Mesothelial cell of epicardium (in vitro differentiated cells): ENCODE measurements around the gene ABHD12B. TPM values are rescaled to one million over a fixed set of nuclear protein-coding genes. Genes with fewer than 3 reads are reported as not detected.

Experiments
- DNase-seq, 2 experiments: peaks; one replicate each; pipeline ENCODE4 v3.0.0; 2021; ENCODE audit warnings: low spot score in 2 of 2; ENCODE audit not compliant: unreplicated experiment in 2 of 2
- H3K27ac Mint-ChIP-seq: 2 replicates; pipeline ENCODE4 v1.8.0; 2021; ENCODE audit warnings: mixed read lengths
- H3K27me3 Mint-ChIP-seq: 2 replicates; pipeline ENCODE4 v1.8.0; 2021; ENCODE audit warnings: low read depth, mixed read lengths
- H3K36me3 Mint-ChIP-seq: 2 replicates; pipeline ENCODE4 v1.8.0; 2021; ENCODE audit warnings: mixed read lengths
- H3K4me1 Mint-ChIP-seq: 2 replicates; pipeline ENCODE4 v1.8.0; 2021; ENCODE audit warnings: mixed read lengths
- H3K4me3 Mint-ChIP-seq: 2 replicates; pipeline ENCODE4 v1.8.0; 2021; ENCODE audit warnings: mild to moderate bottlenecking, moderate library complexity, mixed read lengths
- H3K9me3 Mint-ChIP-seq: 2 replicates; pipeline ENCODE4 v1.8.0; 2021; ENCODE audit warnings: mixed read lengths
- CTCF ChIP-seq: fragments of 200-600 bp; sonication (generic); IDR thresholded peaks from one replicate; pipeline ENCODE4 v1.5.0; 2021; ENCODE audit warnings: antibody characterized with exemption; ENCODE audit not compliant: unreplicated experiment
- total RNA-seq: library from RNA; stranded (reverse); gene quantifications from 3 replicates; pipeline ENCODE4 v1.2.1, GENCODE V29; 2021

ABHD12B gene
- total RNA-seq, 1 donor from 2014 or later = 0.16 TPM

- no peaks in the 10 kb centered on the region for H3K36me3 Mint-ChIP-seq
- TF ChIP-seq CTCF = no peak
- no peak for DNase-seq
- peaks cover 29% of the 10 kb centered on the region for H3K27me3 Mint-ChIP-seq
- H3K27ac Mint-ChIP-seq = no peak overlapping the region
- no peaks in the 10 kb centered on the region for H3K9me3 Mint-ChIP-seq
- no peak overlapping the region for H3K4me3 Mint-ChIP-seq
- H3K4me1 Mint-ChIP-seq = peaks cover 2% of the 10 kb centered on the region
These were observed 34.6 kb upstream of the ABHD12B start for GRCh38 chr14:50837271-50837670.

GRCh38 chr14:50837850-50838470 lies 33.9 kb upstream of the ABHD12B start:
- no peaks in the 10 kb centered on the region for H3K36me3 Mint-ChIP-seq
- no peak for DNase-seq
- no peak overlapping the region for H3K4me3 Mint-ChIP-seq
- no peak overlapping the region for H3K27ac Mint-ChIP-seq
- no peaks in the 10 kb centered on the region for H3K9me3 Mint-ChIP-seq
- H3K4me1 Mint-ChIP-seq = no peaks in the 10 kb centered on the region
- peaks cover 23% of the 10 kb centered on the region for H3K27me3 Mint-ChIP-seq
- no peak for TF ChIP-seq CTCF

GRCh38 chr14:50839048-50839447 lies 32.8 kb upstream of the ABHD12B start:
- Mint-ChIP-seq H3K27me3 (peaks cover 17% of the 10 kb centered on the region), H3K27ac (no peak overlapping the region)

GRCh38 chr14:50839691-50840090 lies 32.2 kb upstream of the ABHD12B start:
- no peak for DNase-seq
- H3K4me3 Mint-ChIP-seq = no peak overlapping the region
- peaks cover 14% of the 10 kb centered on the region for H3K27me3 Mint-ChIP-seq
- H3K36me3 Mint-ChIP-seq = no peaks in the 10 kb centered on the region
- no peaks in the 10 kb centered on the region for H3K9me3 Mint-ChIP-seq
- H3K4me1 Mint-ChIP-seq = no peaks in the 10 kb centered on the region
- TF ChIP-seq CTCF = no peak
- H3K27ac Mint-ChIP-seq = no peak overlapping the region

More at GRCh38 chr14:50839048-50839447, 32.8 kb upstream of the ABHD12B start:
- H3K4me1 Mint-ChIP-seq = no peaks in the 10 kb centered on the region
- no peak for DNase-seq
- H3K36me3 Mint-ChIP-seq = no peaks in the 10 kb centered on the region
- H3K9me3 Mint-ChIP-seq = no peaks in the 10 kb centered on the region
- no peak for TF ChIP-seq CTCF
- H3K4me3 Mint-ChIP-seq = no peak overlapping the region

GRCh38 chr14:50844391-50844790 lies 27.5 kb upstream of the ABHD12B start:
- H3K36me3 Mint-ChIP-seq = no peaks in the 10 kb centered on the region
- no peak for TF ChIP-seq CTCF
- no peak overlapping the region for H3K27ac Mint-ChIP-seq
- no peaks in the 10 kb centered on the region for H3K27me3 Mint-ChIP-seq
- DNase-seq = no peak
- no peaks in the 10 kb centered on the region for H3K9me3 Mint-ChIP-seq
- H3K4me3 Mint-ChIP-seq = no peak overlapping the region
- H3K4me1 Mint-ChIP-seq = peaks cover 5% of the 10 kb centered on the region

GRCh38 chr14:50845166-50845565 lies 26.7 kb upstream of the ABHD12B start:
- Mint-ChIP-seq H3K4me1 (peaks cover 5% of the 10 kb centered on the region), H3K4me3 (no peak overlapping the region), H3K36me3 (no peaks in the 10 kb centered on the region), H3K27me3 (no peaks in the 10 kb centered on the region), H3K9me3 (no peaks in the 10 kb centered on the region), H3K27ac (no peak overlapping the region)
- no peak for DNase-seq
- TF ChIP-seq CTCF = no peak
